Neutrophil (primary cell): ENCODE measurements around the gene DVL1.

ENCODE experiments used
- H3K27ac ChIP-seq: fragments of 200-600 bp; sonication (generic); 2 replicates; pipeline ENCODE4 v1.5.1; 2016; ENCODE audit warnings: mild to moderate bottlenecking, moderate library complexity
- H3K27me3 ChIP-seq: fragments of 200-600 bp; sonication (generic); 2 replicates; pipeline ENCODE4 v1.6.0; 2016; ENCODE audit warnings: mild to moderate bottlenecking
- H3K36me3 ChIP-seq: fragments of 200-600 bp; sonication (generic); 2 replicates; pipeline ENCODE4 v1.5.1; 2017
- H3K4me1 ChIP-seq, 2 experiments: fragments of 200-600 bp in 1 of 2; sonication (generic) in 1 of 2; 1 replicate in 1 of 2; 2 replicates in 1 of 2; pipeline versions ENCODE4 v1.5.1 to v1.6.1; 2013 to 2016; ENCODE audit warnings: low read depth in 1 of 2, low read length in 1 of 2, mild to moderate bottlenecking in 1 of 2, moderate library complexity in 1 of 2; ENCODE audit not compliant: control insufficient read depth in 1 of 2, insufficient read depth in 1 of 2
- H3K4me3 ChIP-seq, 2 experiments: fragments of 200-600 bp in 1 of 2; sonication (generic) in 1 of 2; 1 replicate in 1 of 2; 2 replicates in 1 of 2; pipeline ENCODE4 v1.5.1; 2013 to 2016; ENCODE audit warnings: low read depth in 1 of 2, low read length in 1 of 2, mild to moderate bottlenecking in 1 of 2, moderate library complexity in 1 of 2
- H3K9me3 ChIP-seq: fragments of 200-600 bp; sonication (generic); 2 replicates; pipeline ENCODE4 v1.5.1; 2016
- CTCF ChIP-seq: fragments of 200-600 bp; sonication (generic); IDR thresholded peaks from 2 replicates; pipeline ENCODE4 v1.5.1; 2016; ENCODE audit warnings: antibody characterized with exemption

The DVL1 gene

GRCh38 chr1:1290238-1290731 lies 58.9 kb downstream of the DVL1 start:
- Histone ChIP-seq H3K4me3 (no peak overlapping the region), H3K36me3 (peaks cover 21% of the 10 kb centered on the region), H3K4me1 (no peaks in the 10 kb centered on the region), H3K27ac (no peak overlapping the region), H3K27me3 (peaks cover 4% of the 10 kb centered on the region), H3K9me3 (no peaks in the 10 kb centered on the region)
- no peak for TF ChIP-seq CTCF

DNA sequence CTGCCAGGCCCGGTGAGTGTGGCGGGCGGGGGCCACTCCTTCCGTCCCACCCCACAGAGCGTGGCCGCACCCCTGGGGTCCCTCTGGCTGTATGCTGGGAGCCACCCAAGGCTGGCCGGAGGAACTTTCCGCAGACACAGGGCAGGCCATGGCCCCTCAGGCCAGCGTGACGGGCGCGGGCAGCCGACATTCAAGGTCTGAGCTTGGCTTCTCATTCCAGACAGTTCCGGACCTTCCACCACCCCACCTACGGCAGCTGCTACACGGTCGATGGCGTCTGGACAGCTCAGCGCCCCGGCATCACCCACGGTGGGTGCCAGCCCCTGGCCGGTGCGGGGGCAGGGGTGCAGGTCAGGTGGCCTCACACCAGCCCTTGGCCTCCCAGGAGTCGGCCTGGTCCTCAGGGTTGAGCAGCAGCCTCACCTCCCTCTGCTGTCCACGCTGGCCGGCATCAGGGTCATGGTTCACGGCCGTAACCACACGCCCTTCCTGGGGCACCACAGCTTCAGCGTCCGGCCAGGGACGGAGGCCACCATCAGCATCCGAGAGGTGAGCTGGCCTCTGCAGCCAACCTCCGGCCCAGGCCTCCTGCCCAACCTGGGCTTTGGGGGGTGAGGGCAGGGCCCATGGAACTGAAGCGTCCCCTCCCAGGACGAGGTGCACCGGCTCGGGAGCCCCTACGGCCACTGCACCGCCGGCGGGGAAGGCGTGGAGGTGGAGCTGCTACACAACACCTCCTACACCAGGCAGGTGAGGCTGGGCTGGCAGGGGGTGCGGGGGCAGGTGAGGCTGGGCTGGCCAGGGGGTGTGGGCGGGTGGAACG lies 61.7 kb downstream of the DVL1 start:
- Histone ChIP-seq H3K27ac (no peak overlapping the region), H3K36me3 (no peaks in the 10 kb centered on the region), H3K27me3 (peaks cover 4% of the 10 kb centered on the region), H3K9me3 (no peaks in the 10 kb centered on the region), H3K4me3 (no peak overlapping the region), H3K4me1 (no peaks in the 10 kb centered on the region)
- TF ChIP-seq CTCF: no peak

DNA sequence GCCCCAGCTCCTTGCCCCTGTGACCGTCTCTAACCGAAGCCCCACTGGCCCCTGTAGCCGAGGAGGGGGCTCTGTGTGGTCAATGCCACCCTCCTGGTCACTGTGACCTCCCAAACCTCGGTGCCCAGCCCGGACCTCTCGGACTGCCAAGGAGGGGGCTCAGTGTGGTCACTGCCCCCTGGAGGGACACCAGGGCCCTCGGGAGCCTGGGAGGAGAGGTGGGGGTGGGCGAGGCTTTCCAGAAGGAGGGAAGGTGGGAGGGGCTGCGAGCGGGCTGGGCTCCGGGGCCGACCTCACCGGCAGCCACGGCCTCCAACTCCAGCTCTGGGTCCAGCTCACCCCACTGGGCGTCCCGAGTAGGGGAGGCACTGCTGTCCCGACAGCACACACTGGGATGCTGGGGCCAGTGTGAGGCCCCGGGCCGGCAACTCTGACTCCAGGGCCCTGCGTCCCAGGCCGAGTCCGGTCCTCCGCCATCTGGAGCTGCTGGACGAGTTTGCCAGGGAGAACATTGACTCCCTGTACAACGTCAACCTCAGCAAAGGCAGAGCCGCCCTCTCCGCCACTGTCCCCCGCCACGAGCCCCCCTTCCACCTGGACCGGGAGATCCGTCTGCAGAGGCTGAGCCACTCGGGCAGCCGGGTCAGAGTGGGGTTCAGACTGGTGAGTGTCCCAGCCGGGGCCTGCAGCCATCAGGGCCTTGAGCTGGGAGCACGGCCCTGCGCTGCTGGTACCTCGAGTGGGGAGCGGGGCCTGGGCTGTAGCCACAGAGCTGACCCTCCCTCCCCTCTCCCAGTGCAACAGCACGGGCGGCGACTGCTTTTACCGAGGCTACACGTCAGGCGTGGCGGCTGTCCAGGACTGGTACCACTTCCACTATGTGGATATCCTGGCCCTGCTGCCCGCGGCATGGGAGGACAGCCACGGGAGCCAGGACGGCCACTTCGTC lies 62.6 kb downstream of the DVL1 start:
- no peak for TF ChIP-seq CTCF

DNA sequence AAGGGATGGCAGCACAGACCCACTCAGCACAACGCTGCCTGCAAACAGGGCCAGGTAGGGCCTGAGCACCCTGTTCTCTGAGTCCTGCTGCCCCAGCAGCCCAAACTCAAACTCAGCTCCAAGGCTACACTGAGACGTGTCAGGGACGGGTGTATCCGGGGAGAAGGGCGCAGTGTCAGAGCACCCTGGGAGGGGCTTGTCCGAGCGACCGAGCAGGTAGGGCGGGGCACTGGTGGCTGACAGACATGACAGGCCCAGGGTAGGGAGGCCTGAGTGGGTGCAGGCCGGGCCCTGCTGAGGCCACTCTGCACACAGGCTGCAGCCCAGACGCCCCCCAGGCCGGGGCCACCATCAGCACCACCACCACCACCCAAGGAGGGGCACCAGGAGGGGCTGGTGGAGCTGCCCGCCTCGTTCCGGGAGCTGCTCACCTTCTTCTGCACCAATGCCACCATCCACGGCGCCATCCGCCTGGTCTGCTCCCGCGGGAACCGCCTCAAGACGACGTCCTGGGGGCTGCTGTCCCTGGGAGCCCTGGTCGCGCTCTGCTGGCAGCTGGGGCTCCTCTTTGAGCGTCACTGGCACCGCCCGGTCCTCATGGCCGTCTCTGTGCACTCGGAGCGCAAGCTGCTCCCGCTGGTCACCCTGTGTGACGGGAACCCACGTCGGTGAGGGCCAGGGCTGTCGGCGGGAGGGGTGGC lies 63.5 kb downstream of the DVL1 start:
- Histone ChIP-seq H3K36me3 (no peaks in the 10 kb centered on the region), H3K4me3 (no peak overlapping the region), H3K27ac (no peak overlapping the region), H3K4me1 (no peaks in the 10 kb centered on the region), H3K9me3 (no peaks in the 10 kb centered on the region), H3K27me3 (peaks cover 4% of the 10 kb centered on the region)
- TF ChIP-seq CTCF: no peak

More for the DNA sequence above, 62.6 kb downstream of the DVL1 start:
- no peak overlapping the region for H3K4me3 ChIP-seq
- H3K27ac ChIP-seq: no peak overlapping the region
- no peaks in the 10 kb centered on the region for H3K4me1 ChIP-seq
- peaks cover 4% of the 10 kb centered on the region for H3K27me3 ChIP-seq
- H3K36me3 ChIP-seq: no peaks in the 10 kb centered on the region
- H3K9me3 ChIP-seq: no peaks in the 10 kb centered on the region
